Tibial nerve (tissue), 4 donors: ENCODE data around the gene GP9. TPM values are rescaled to one million over a fixed set of nuclear protein-coding genes. Genes with fewer than 3 reads are reported as not detected.

Experiments used
- DNase-seq, 2 donors: peaks; one replicate each; pipeline ENCODE4 v3.0.0-alpha.2; 2019; ENCODE audit warnings: low spot score in 2 of 2
- H3K27ac ChIP-seq, 4 donors: fragments of 200-600 bp; sonication (generic) in 3 of 4; one replicate each; pipeline ENCODE4 v1.5.1; 2017 to 2019; ENCODE audit warnings: mild to moderate bottlenecking in 1 of 4
- H3K27me3 ChIP-seq, 2 donors: fragments of 200-600 bp; sonication (generic) in 1 of 2; one replicate each; pipeline versions ENCODE4 v1.5.1 to v1.6.0; 2017 to 2019
- H3K36me3 ChIP-seq, 3 donors: fragments of 200-600 bp; sonication (generic); one replicate each; pipeline ENCODE4 v1.5.1; 2018 to 2019
- H3K4me1 ChIP-seq, 4 donors: fragments of 200-600 bp; sonication (generic) in 3 of 4; one replicate each; pipeline ENCODE4 v1.5.1; 2017 to 2019
- H3K4me3 ChIP-seq, 4 donors: fragments of 200-600 bp; sonication (generic) in 3 of 4; one replicate each; pipeline ENCODE4 v1.5.1; 2017 to 2019; ENCODE audit warnings: mild to moderate bottlenecking in 1 of 4, moderate library complexity in 1 of 4
- H3K9me3 ChIP-seq, 4 donors: fragments of 200-600 bp; sonication (generic) in 3 of 4; one replicate each; pipeline ENCODE4 v1.5.1; 2017 to 2019
- CTCF ChIP-seq, 5 experiments: fragments of 200-600 bp in 3 of 5; fragments of 450-650 bp in 2 of 5; sonication (generic) in 3 of 5; IDR thresholded peaks; one replicate each; pipeline ENCODE4 v1.5.1; 2016 to 2019; ENCODE audit warnings: antibody characterized with exemption in 5 of 5, mild to moderate bottlenecking in 3 of 5, moderate library complexity in 2 of 5
- EP300 ChIP-seq, 2 donors: sonication (generic); formaldehyde crosslinking; IDR thresholded peaks; one replicate each; pipeline ENCODE4 v1.6.1; 2017; ENCODE audit warnings: antibody characterized with exemption in 2 of 2, mild to moderate bottlenecking in 1 of 2
- POLR2A ChIP-seq, 2 donors: fragments of 450-650 bp; IDR thresholded peaks; one replicate each; pipeline ENCODE4 v1.6.1; 2017; ENCODE audit warnings: antibody characterized with exemption in 2 of 2, mild to moderate bottlenecking in 2 of 2, moderate library complexity in 2 of 2
- WGBS, 2 donors: methylation state at CpG; one replicate each; pipeline ENCODE4 v1.1.5; 2018; 5-methylcytosine and 5-hydroxymethylcytosine counted together
- total RNA-seq, 4 donors: library from RNA; depleted of rRNA; stranded (reverse); fragments of >200 nt; gene quantifications; one replicate each; pipeline ENCODE4 v1.1.0, GENCODE V29; 2016

Gene GP9
- total RNA-seq, 4 donors from 2014 or later: not detected

GRCh38 chr3:129046037-129046731 is 14.4 kb upstream of the GP9 start:
- peak overlapping the region in 3 of 4 donors; percentile 27 to 46 (median 28) for H3K4me3 ChIP-seq
- no peaks in the 10 kb centered on the region for H3K36me3 ChIP-seq
- peaks cover 0 to 9% (median 7%) of the 10 kb centered on the region in 4 donors for H3K4me1 ChIP-seq
- WGBS, 2 donors: 32 to 52% methylated on average over 11 to 32 of the region's 67 CpGs
- no peak for TF ChIP-seq EP300 (IDR thresholded peaks at IDR 0.05)
- no peak for TF ChIP-seq CTCF (IDR thresholded peaks at IDR 0.05)
- TF ChIP-seq POLR2A (IDR thresholded peaks at IDR 0.05): no peak
- DNase-seq: no peak
- peaks cover 0 to 21% (median 2%) of the 10 kb centered on the region in 4 donors for H3K9me3 ChIP-seq
- H3K27me3 ChIP-seq: peaks cover 0 to 23% of the 10 kb centered on the region in 2 donors
- H3K27ac ChIP-seq: no peak overlapping the region

- DNase-seq: no peak
- WGBS, 2 donors: 80 to 82% methylated on average over 18 to 32 of the region's 46 CpGs
- Histone ChIP-seq H3K36me3 (no peaks in the 10 kb centered on the region), H3K9me3 (peaks cover 0 to 21% (median 2%) of the 10 kb centered on the region in 4 donors), H3K27ac (no peak overlapping the region), H3K4me3 (no peak overlapping the region), H3K27me3 (peaks cover 0 to 23% of the 10 kb centered on the region in 2 donors), H3K4me1 (peaks cover 0 to 13% (median 9%) of the 10 kb centered on the region in 4 donors)
- TF ChIP-seq POLR2A (IDR thresholded peaks at IDR 0.05) (no peak), EP300 (IDR thresholded peaks at IDR 0.05) (no peak), CTCF (IDR thresholded peaks at IDR 0.05) (no peak)
Observed at GRCh38 chr3:129046732-129047552, 13.6 kb upstream of the GP9 start.

GRCh38 chr3:129047553-129047839 is 13.1 kb upstream of the GP9 start:
- no peak for DNase-seq
- 89 to 90% methylated on average over 4 to 6 of the region's 6 CpGs for WGBS, 2 donors

GRCh38 chr3:129050556-129051295 is 9.9 kb upstream of the GP9 start:
- peaks cover 0 to 9% (median 0%) of the 10 kb centered on the region in 4 donors for H3K9me3 ChIP-seq
- H3K27ac ChIP-seq: no peak overlapping the region
- no peak for DNase-seq
- H3K27me3 ChIP-seq: peaks cover 0 to 8% of the 10 kb centered on the region in 2 donors
- 80 to 83% methylated on average over 11 to 12 of the region's 12 CpGs for WGBS, 2 donors
- peaks cover 0 to 29% (median 16%) of the 10 kb centered on the region in 4 donors for H3K4me1 ChIP-seq
- H3K4me3 ChIP-seq: no peak overlapping the region
- TF ChIP-seq POLR2A (IDR thresholded peaks at IDR 0.05) (no peak), EP300 (IDR thresholded peaks at IDR 0.05) (no peak), CTCF (IDR thresholded peaks at IDR 0.05) (no peak)
- no peaks in the 10 kb centered on the region for H3K36me3 ChIP-seq

More at GRCh38 chr3:129047553-129047839, 13.1 kb upstream of the GP9 start:
- Histone ChIP-seq H3K27me3 (peaks cover 0 to 23% of the 10 kb centered on the region in 2 donors), H3K27ac (no peak overlapping the region), H3K36me3 (no peaks in the 10 kb centered on the region), H3K4me3 (no peak overlapping the region), H3K4me1 (peaks cover 0 to 19% (median 12%) of the 10 kb centered on the region in 4 donors), H3K9me3 (peaks cover 0 to 21% (median 2%) of the 10 kb centered on the region in 4 donors)
- TF ChIP-seq POLR2A (IDR thresholded peaks at IDR 0.05) (no peak), EP300 (IDR thresholded peaks at IDR 0.05) (no peak), CTCF (IDR thresholded peaks at IDR 0.05) (no peak)
